HepG2 (cell line): ENCODE results near the gene FIBIN. TPM values are rescaled to one million over a fixed set of nuclear protein-coding genes. Genes with fewer than 3 reads are reported as not detected.

Source experiments
- ARID2 ChIP-seq: sonication (generic); formaldehyde crosslinking; IDR thresholded peaks from 2 replicates; pipeline ENCODE4 v1.8.1; 2022; ENCODE audit warnings: mild to moderate bottlenecking, missing genetic modification reagents, borderline replicate concordance
- FOXA3 ChIP-seq: IDR thresholded peaks from 2 replicates; pipeline ENCODE4 v1.6.1; 2016; ENCODE audit warnings: missing genetic modification reagents, missing compliant biosample characterization
- IKZF4 ChIP-seq: sonication (generic); formaldehyde crosslinking; IDR thresholded peaks from 2 replicates; pipeline ENCODE4 v1.5.1; 2020; ENCODE audit warnings: borderline replicate concordance, mild to moderate bottlenecking, low read depth, missing genetic modification reagents; ENCODE audit errors: not compliant biosample characterization
- MED1 ChIP-seq: sonication (generic); formaldehyde crosslinking; IDR thresholded peaks from 2 replicates; pipeline ENCODE4 v1.4.0; 2020; ENCODE audit warnings: missing genetic modification reagents
- RNF2 ChIP-seq: fragments of 450-650 bp; conservative IDR thresholded peaks from 2 replicates; pipeline ENCODE4 v1.6.1; 2016; ENCODE audit warnings: low read depth
- ZNF335 ChIP-seq: sonication (generic); formaldehyde crosslinking; IDR thresholded peaks from 2 replicates; pipeline ENCODE4 v1.4.0; 2020; ENCODE audit warnings: missing genetic modification reagents
- ZNF530 ChIP-seq: sonication (generic); formaldehyde crosslinking; IDR thresholded peaks from 2 replicates; pipeline ENCODE4 v1.5.0; 2020; ENCODE audit warnings: low read depth, mild to moderate bottlenecking, missing genetic modification reagents
- ZSCAN30 ChIP-seq: sonication (generic); formaldehyde crosslinking; IDR thresholded peaks from 2 replicates; pipeline ENCODE4 v1.5.0; 2020; ENCODE audit warnings: mild to moderate bottlenecking, missing genetic modification reagents
- polyA plus RNA-seq, 8 experiments: library from polyadenylated mRNA; depleted of rRNA in 3 of 8; stranded (reverse) in 7 of 8; unstranded in 1 of 8; fragments of >200 nt; fragmentation: Illumina TruSeq in 4 of 8; extraction: Trizol in 4 of 8; gene quantifications; 2 replicates each; pipeline versions ENCODE4 v1.2.1 to v1.2.3, GENCODE V29; 2011 to 2016; ENCODE audit warnings: low read depth in 4 of 8, missing spikeins in 1 of 8, mixed read lengths in 1 of 8; ENCODE audit not compliant: insufficient read depth in 1 of 8
- total RNA-seq, 5 experiments: library from RNA; depleted of rRNA; stranded (reverse); fragments of >200 nt; fragmentation: Illumina TruSeq; extraction: Trizol; gene quantifications; 2 replicates each; pipeline ENCODE4 v1.2.3, GENCODE V29; 2016; ENCODE audit warnings: low read depth in 1 of 5
- TF ChIP-seq, protein P1 (sequence below): sonication (generic); formaldehyde crosslinking; conservative IDR thresholded peaks from 2 replicates; pipeline ENCODE4 v1.4.0; 2020; ENCODE audit warnings: missing genetic modification reagents
- TF ChIP-seq, protein P2 (sequence below): sonication (generic); formaldehyde crosslinking; IDR thresholded peaks from 2 replicates; pipeline ENCODE4 v1.4.0; 2020; ENCODE audit warnings: missing genetic modification reagents
- TF ChIP-seq, protein P3 (sequence below): sonication (generic); formaldehyde crosslinking; IDR thresholded peaks from 2 replicates; pipeline ENCODE4 v1.5.0; 2020; ENCODE audit warnings: mild to moderate bottlenecking, missing genetic modification reagents, borderline replicate concordance
- TF ChIP-seq, protein P4 (sequence below): IDR thresholded peaks from 2 replicates; pipeline ENCODE4 v1.6.1; 2016; ENCODE audit warnings: mild to moderate bottlenecking, missing biosample characterization, missing genetic modification reagents

FIBIN gene
- total and polyA plus RNA-seq, 2 of the 13 experiments (the other 11 are each of a cell fraction or from before 2014, with no cell fraction given): not detected

DNA sequence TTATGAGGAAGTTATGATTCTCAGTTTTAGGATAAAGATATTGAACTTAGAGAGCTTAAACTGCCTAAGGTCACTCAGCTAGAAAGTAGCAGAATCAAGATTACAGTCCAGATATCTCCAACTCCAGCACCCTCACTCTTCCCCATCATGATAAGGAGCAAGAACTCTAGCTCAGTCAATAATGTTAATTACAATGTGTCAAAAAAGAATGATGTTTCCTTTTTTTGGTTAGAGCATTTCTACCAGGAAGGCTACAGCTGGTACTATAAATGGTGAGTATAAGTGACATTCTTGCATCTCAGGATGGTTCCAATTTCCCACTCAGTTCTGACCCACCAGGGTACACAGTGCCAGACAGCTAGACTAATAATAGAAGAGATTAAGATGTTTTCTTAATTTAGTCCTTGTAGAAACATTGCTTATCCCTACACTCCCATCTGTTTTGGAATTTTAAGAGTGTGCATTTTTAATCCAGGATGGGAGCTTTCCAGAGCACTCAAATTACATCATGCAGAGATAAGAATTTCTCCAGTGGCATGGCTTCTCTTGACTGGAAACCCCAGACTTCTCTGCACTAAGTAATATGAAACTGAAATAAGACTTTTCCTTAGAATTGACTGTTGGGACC, 25.1 kb downstream of the FIBIN start (continued):
- TF ChIP-seq, protein P1, sequence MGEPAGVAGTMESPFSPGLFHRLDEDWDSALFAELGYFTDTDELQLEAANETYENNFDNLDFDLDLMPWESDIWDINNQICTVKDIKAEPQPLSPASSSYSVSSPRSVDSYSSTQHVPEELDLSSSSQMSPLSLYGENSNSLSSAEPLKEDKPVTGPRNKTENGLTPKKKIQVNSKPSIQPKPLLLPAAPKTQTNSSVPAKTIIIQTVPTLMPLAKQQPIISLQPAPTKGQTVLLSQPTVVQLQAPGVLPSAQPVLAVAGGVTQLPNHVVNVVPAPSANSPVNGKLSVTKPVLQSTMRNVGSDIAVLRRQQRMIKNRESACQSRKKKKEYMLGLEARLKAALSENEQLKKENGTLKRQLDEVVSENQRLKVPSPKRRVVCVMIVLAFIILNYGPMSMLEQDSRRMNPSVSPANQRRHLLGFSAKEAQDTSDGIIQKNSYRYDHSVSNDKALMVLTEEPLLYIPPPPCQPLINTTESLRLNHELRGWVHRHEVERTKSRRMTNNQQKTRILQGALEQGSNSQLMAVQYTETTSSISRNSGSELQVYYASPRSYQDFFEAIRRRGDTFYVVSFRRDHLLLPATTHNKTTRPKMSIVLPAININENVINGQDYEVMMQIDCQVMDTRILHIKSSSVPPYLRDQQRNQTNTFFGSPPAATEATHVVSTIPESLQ: no peak
- TF ChIP-seq RNF2 (no peak), IKZF4 (no peak), MED1 (no peak), ZSCAN30 (CRISPR knock-in tag) (no peak), ZNF335 (CRISPR knock-in tag) (no peak), FOXA3 (CRISPR knock-in tag) (no peak), ZNF530 (no peak), ARID2 (CRISPR knock-in tag) (no peak)
- TF ChIP-seq, protein P2, sequence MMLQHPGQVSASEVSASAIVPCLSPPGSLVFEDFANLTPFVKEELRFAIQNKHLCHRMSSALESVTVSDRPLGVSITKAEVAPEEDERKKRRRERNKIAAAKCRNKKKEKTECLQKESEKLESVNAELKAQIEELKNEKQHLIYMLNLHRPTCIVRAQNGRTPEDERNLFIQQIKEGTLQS (CRISPR knock-in tag): no peak
- TF ChIP-seq, protein P3, sequence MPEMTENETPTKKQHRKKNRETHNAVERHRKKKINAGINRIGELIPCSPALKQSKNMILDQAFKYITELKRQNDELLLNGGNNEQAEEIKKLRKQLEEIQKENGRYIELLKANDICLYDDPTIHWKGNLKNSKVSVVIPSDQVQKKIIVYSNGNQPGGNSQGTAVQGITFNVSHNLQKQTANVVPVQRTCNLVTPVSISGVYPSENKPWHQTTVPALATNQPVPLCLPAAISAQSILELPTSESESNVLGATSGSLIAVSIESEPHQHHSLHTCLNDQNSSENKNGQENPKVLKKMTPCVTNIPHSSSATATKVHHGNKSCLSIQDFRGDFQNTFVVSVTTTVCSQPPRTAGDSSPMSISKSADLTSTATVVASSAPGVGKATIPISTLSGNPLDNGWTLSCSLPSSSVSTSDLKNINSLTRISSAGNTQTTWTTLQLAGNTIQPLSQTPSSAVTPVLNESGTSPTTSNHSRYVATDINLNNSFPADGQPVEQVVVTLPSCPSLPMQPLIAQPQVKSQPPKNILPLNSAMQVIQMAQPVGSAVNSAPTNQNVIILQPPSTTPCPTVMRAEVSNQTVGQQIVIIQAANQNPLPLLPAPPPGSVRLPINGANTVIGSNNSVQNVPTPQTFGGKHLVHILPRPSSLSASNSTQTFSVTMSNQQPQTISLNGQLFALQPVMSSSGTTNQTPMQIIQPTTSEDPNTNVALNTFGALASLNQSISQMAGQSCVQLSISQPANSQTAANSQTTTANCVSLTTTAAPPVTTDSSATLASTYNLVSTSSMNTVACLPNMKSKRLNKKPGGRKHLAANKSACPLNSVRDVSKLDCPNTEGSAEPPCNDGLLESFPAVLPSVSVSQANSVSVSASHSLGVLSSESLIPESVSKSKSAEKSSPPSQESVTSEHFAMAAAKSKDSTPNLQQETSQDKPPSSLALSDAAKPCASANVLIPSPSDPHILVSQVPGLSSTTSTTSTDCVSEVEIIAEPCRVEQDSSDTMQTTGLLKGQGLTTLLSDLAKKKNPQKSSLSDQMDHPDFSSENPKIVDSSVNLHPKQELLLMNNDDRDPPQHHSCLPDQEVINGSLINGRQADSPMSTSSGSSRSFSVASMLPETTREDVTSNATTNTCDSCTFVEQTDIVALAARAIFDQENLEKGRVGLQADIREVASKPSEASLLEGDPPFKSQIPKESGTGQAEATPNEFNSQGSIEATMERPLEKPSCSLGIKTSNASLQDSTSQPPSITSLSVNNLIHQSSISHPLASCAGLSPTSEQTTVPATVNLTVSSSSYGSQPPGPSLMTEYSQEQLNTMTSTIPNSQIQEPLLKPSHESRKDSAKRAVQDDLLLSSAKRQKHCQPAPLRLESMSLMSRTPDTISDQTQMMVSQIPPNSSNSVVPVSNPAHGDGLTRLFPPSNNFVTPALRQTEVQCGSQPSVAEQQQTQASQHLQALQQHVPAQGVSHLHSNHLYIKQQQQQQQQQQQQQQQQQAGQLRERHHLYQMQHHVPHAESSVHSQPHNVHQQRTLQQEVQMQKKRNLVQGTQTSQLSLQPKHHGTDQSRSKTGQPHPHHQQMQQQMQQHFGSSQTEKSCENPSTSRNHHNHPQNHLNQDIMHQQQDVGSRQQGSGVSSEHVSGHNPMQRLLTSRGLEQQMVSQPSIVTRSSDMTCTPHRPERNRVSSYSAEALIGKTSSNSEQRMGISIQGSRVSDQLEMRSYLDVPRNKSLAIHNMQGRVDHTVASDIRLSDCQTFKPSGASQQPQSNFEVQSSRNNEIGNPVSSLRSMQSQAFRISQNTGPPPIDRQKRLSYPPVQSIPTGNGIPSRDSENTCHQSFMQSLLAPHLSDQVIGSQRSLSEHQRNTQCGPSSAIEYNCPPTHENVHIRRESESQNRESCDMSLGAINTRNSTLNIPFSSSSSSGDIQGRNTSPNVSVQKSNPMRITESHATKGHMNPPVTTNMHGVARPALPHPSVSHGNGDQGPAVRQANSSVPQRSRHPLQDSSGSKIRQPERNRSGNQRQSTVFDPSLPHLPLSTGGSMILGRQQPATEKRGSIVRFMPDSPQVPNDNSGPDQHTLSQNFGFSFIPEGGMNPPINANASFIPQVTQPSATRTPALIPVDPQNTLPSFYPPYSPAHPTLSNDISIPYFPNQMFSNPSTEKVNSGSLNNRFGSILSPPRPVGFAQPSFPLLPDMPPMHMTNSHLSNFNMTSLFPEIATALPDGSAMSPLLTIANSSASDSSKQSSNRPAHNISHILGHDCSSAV (CRISPR knock-in tag): no peak
- TF ChIP-seq, protein P4, sequence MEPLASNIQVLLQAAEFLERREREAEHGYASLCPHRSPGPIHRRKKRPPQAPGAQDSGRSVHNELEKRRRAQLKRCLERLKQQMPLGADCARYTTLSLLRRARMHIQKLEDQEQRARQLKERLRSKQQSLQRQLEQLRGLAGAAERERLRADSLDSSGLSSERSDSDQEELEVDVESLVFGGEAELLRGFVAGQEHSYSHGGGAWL: no peak
- TF ChIP-seq, all 625 proteins: peak for 0
